A673 (cell line): Measurements from ENCODE around the gene FIGNL1.

Source experiments
- EZH2 ChIP-seq: fragments of 200-600 bp; sonication (generic); IDR thresholded peaks from 2 replicates; pipeline ENCODE4 v1.6.1; 2017; ENCODE audit warnings: borderline replicate concordance, low read depth, mild to moderate bottlenecking, mixed read lengths, antibody characterized with exemption, low read length; ENCODE audit not compliant: poor library complexity, severe bottlenecking
- TF ChIP-seq, protein P1 (sequence below): fragments of 300-800, 200-600 bp; sonication (generic); conservative IDR thresholded peaks from 2 replicates; pipeline ENCODE4 v1.5.1; 2017; ENCODE audit warnings: low read depth, mild to moderate bottlenecking, antibody characterized with exemption, low read length, moderate library complexity, mixed read lengths

- TF ChIP-seq, protein P1, sequence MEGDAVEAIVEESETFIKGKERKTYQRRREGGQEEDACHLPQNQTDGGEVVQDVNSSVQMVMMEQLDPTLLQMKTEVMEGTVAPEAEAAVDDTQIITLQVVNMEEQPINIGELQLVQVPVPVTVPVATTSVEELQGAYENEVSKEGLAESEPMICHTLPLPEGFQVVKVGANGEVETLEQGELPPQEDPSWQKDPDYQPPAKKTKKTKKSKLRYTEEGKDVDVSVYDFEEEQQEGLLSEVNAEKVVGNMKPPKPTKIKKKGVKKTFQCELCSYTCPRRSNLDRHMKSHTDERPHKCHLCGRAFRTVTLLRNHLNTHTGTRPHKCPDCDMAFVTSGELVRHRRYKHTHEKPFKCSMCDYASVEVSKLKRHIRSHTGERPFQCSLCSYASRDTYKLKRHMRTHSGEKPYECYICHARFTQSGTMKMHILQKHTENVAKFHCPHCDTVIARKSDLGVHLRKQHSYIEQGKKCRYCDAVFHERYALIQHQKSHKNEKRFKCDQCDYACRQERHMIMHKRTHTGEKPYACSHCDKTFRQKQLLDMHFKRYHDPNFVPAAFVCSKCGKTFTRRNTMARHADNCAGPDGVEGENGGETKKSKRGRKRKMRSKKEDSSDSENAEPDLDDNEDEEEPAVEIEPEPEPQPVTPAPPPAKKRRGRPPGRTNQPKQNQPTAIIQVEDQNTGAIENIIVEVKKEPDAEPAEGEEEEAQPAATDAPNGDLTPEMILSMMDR: no peak
- TF ChIP-seq EZH2: no peak
Observed at GRCh38 chr7:50469181-50469580, 19.0 kb upstream of the FIGNL1 start.
